ENCODE measurements around the gene OGFR. TPM values are rescaled to one million over a fixed set of nuclear protein-coding genes. Genes with fewer than 3 reads are reported as not detected.

The OGFR gene
- total RNA-seq, 2 donors from 2014 or later, result 60.2 to 76.9 TPM

GRCh38 chr20:62775206-62775605, 29.4 kb upstream of the OGFR start:
- TF ChIP-seq CTCF (IDR thresholded peaks at IDR 0.05) (no peak), POLR2A (IDR thresholded peaks at IDR 0.05) (no peak)
- Histone ChIP-seq H3K27me3 (replicated peaks; ENCODE audit: insufficient read depth) (peaks cover 4% of the 10 kb centered on the region), H3K27ac (no peak overlapping the region), H3K9me3 (no peaks in the 10 kb centered on the region), H3K4me3 (no peak overlapping the region), H3K36me3 (no peaks in the 10 kb centered on the region), H3K4me1 (replicated peaks) (no peaks in the 10 kb centered on the region)
- 91% methylated on average over 9 of the region's 9 CpGs for WGBS
- DNase-seq (ENCODE audit: low spot score), result no peak
- intact Hi-C loops (cut with DNase I), result no loop called here

GRCh38 chr20:62776035-62776691, 28.5 kb upstream of the OGFR start:
- peaks cover 4% of the 10 kb centered on the region for H3K27me3 ChIP-seq (replicated peaks; ENCODE audit: insufficient read depth)
- H3K36me3 ChIP-seq, result no peaks in the 10 kb centered on the region
- TF ChIP-seq POLR2A (IDR thresholded peaks at IDR 0.05), result no peak
- TF ChIP-seq POLR2AphosphoS5 (IDR thresholded peaks at IDR 0.05), result no peak
- no peak for TF ChIP-seq CTCF (IDR thresholded peaks at IDR 0.05)
- no peaks in the 10 kb centered on the region for H3K4me1 ChIP-seq (replicated peaks)
- no peaks in the 10 kb centered on the region for H3K9me3 ChIP-seq
- no peak for DNase-seq (ENCODE audit: low spot score)
- 88% methylated on average over 24 of the region's 24 CpGs for WGBS
- H3K4me3 ChIP-seq, result no peak overlapping the region
- intact Hi-C loops (cut with DNase I), result no loop called here
- no peak overlapping the region for H3K27ac ChIP-seq

GRCh38 chr20:62776692-62777527, 27.7 kb upstream of the OGFR start:
- no peak overlapping the region for H3K27ac ChIP-seq
- intact Hi-C loops (cut with DNase I), result no loop called here

GRCh38 chr20:62777528-62777830, 27.2 kb upstream of the OGFR start:
- Histone ChIP-seq H3K4me3 (no peak overlapping the region), H3K27me3 (replicated peaks; ENCODE audit: insufficient read depth) (peaks cover 4% of the 10 kb centered on the region), H3K4me1 (replicated peaks) (no peaks in the 10 kb centered on the region), H3K27ac (no peak overlapping the region), H3K36me3 (no peaks in the 10 kb centered on the region), H3K9me3 (no peaks in the 10 kb centered on the region)
- intact Hi-C loops (cut with DNase I), result no loop called here
- DNase-seq (ENCODE audit: low spot score), result no peak
- TF ChIP-seq POLR2A (IDR thresholded peaks at IDR 0.05) (no peak), CTCF (IDR thresholded peaks at IDR 0.05) (no peak), POLR2AphosphoS5 (IDR thresholded peaks at IDR 0.05) (no peak)
- 97% methylated on average over 8 of the region's 8 CpGs for WGBS

More at GRCh38 chr20:62776692-62777527, 27.7 kb upstream of the OGFR start:
- 77% methylated on average over 14 of the region's 14 CpGs for WGBS
- Histone ChIP-seq H3K36me3 (no peaks in the 10 kb centered on the region), H3K4me1 (replicated peaks) (no peaks in the 10 kb centered on the region), H3K9me3 (no peaks in the 10 kb centered on the region), H3K27me3 (replicated peaks; ENCODE audit: insufficient read depth) (peaks cover 4% of the 10 kb centered on the region), H3K4me3 (no peak overlapping the region)
- DNase-seq (ENCODE audit: low spot score), result no peak
- no peak for TF ChIP-seq POLR2AphosphoS5 (IDR thresholded peaks at IDR 0.05)
- no peak for TF ChIP-seq POLR2A (IDR thresholded peaks at IDR 0.05)
- TF ChIP-seq CTCF (IDR thresholded peaks at IDR 0.05), result no peak

- Histone ChIP-seq H3K4me1 (replicated peaks) (no peaks in the 10 kb centered on the region), H3K9me3 (no peaks in the 10 kb centered on the region), H3K4me3 (no peak overlapping the region), H3K27ac (no peak overlapping the region), H3K36me3 (no peaks in the 10 kb centered on the region), H3K27me3 (replicated peaks; ENCODE audit: insufficient read depth) (peaks cover 4% of the 10 kb centered on the region)
- 94% methylated on average over 8 of the region's 9 CpGs for WGBS
- DNase-seq (ENCODE audit: low spot score), result no peak
- intact Hi-C loops (cut with DNase I), result no loop called here
- TF ChIP-seq POLR2AphosphoS5 (IDR thresholded peaks at IDR 0.05), result no peak
- no peak for TF ChIP-seq POLR2A (IDR thresholded peaks at IDR 0.05)
- no peak for TF ChIP-seq CTCF (IDR thresholded peaks at IDR 0.05)
Measured at GRCh38 chr20:62778058-62778457, 26.6 kb upstream of the OGFR start.

All from prostate gland (tissue), 2 donors.